ENCODE measurements around the gene CHODL. TPM values are rescaled to one million over a fixed set of nuclear protein-coding genes. Genes with fewer than 3 reads are reported as not detected.

The CHODL gene
- total RNA-seq, 1 donor from 2014 or later: not detected

DNA sequence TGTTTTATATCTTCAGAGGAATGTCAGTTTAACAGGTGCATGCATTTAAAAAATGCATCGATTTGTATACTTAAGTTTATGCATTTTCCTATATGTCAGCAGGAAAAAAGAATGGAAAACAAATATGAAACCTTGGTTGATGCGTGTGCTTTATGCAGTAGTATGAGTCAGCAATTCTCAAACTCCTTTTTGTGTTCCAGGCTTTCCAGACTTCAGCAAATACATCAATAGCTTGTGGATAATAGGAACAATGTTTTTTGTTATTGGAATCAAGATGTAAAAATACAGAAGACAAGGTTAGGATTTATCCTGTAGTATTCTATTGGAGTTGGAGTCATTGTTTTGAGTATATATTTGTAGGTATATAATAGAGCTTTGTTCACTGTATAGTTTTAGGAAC, 45.2 kb downstream of the CHODL start:
- no peak for FAIRE-seq
- no peak for DNase-seq (ENCODE audit: low read depth)
- H3K36me3 ChIP-seq (ENCODE audit: control insufficient read depth, insufficient read depth, low read length): no peaks in the 10 kb centered on the region
- TF ChIP-seq CTCF (IDR thresholded peaks at IDR 0.05; ENCODE audit: insufficient read depth, low read length, severe bottlenecking): no peak
- H3K27me3 ChIP-seq (ENCODE audit: control insufficient read depth, insufficient read depth, low read length): no peaks in the 10 kb centered on the region
- H3K4me3 ChIP-seq (ENCODE audit: low read depth, low read length): no peak overlapping the region

- DNase-seq (ENCODE audit: low read depth) (no peak), FAIRE-seq (no peak)
- Histone ChIP-seq H3K36me3 (ENCODE audit: control insufficient read depth, insufficient read depth, low read length) (no peaks in the 10 kb centered on the region), H3K27me3 (ENCODE audit: control insufficient read depth, insufficient read depth, low read length) (no peaks in the 10 kb centered on the region), H3K4me3 (ENCODE audit: low read depth, low read length) (no peak overlapping the region)
- TF ChIP-seq CTCF (IDR thresholded peaks at IDR 0.05; ENCODE audit: insufficient read depth, low read length, severe bottlenecking): no peak
Observed at GRCh38 chr21:18294100-18294499, 49.5 kb downstream of the CHODL start.

DNA sequence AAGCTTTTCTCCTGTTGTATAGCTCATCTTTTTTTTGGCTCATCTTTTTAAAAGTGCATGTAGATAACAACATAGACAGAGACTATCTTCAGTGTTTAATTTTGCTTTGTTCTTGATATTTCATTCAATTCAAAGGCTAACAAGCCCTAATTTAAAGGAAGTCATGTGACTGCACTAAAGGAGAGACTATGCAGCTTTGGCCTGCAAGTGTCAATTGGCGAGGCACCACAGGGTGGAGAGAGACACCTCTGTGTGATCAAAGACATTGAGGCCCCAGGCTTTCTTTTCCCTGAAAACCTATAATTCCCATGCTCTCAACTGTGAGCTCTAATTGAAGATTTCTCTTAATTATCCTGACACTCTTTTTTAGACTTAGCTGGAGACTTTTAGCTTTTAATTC, 53.6 kb downstream of the CHODL start:
- Histone ChIP-seq H3K27me3 (ENCODE audit: control insufficient read depth, insufficient read depth, low read length) (no peaks in the 10 kb centered on the region), H3K4me3 (ENCODE audit: low read depth, low read length) (no peak overlapping the region), H3K36me3 (ENCODE audit: control insufficient read depth, insufficient read depth, low read length) (no peaks in the 10 kb centered on the region)
- no peak for FAIRE-seq
- no peak for DNase-seq (ENCODE audit: low read depth)
- TF ChIP-seq CTCF (IDR thresholded peaks at IDR 0.05; ENCODE audit: insufficient read depth, low read length, severe bottlenecking): no peak

Other genes starting within 250 kb of the CHODL start
- gene TMPRSS15, start 159.0 kb downstream of the CHODL start, total RNA-seq: not detected in 2 replicates

All from bronchial epithelial cell (primary cell).